Activated naive CD8-positive, alpha-beta T cell treated with anti-CD3 and anti-CD28 coated beads for 36 hours (primary cell): Measurements from ENCODE around the gene PTPN7. TPM values are rescaled to one million over a fixed set of nuclear protein-coding genes. Genes with fewer than 3 reads are reported as not detected.
"Not testable (repeated sequence)": the region's sequence is repeated elsewhere in the genome, so short reads cannot be mapped to it uniquely, and the experiment has no call there.

Experiments used
- DNase-seq: peaks from one replicate; pipeline ENCODE4 v3.0.0; 2021
- H3K27ac Mint-ChIP-seq: one replicate; pipeline ENCODE4 v1.8.0; 2022; ENCODE audit warnings: mild to moderate bottlenecking, moderate library complexity, mixed read lengths
- H3K27me3 Mint-ChIP-seq: one replicate; pipeline ENCODE4 v1.8.0; 2022; ENCODE audit warnings: mild to moderate bottlenecking, mixed read lengths
- H3K36me3 Mint-ChIP-seq: one replicate; pipeline ENCODE4 v1.8.0; 2021; ENCODE audit warnings: mild to moderate bottlenecking, mixed read lengths
- H3K4me1 Mint-ChIP-seq: one replicate; pipeline ENCODE4 v1.8.0; 2021; ENCODE audit warnings: mixed read lengths
- H3K4me3 Mint-ChIP-seq: one replicate; pipeline ENCODE4 v1.8.0; 2022; ENCODE audit warnings: mild to moderate bottlenecking, moderate library complexity, mixed read lengths
- H3K9me3 Mint-ChIP-seq: one replicate; pipeline ENCODE4 v1.8.0; 2022; ENCODE audit warnings: mixed read lengths
- total RNA-seq, 2 experiments: library from RNA; stranded (reverse); gene quantifications; one replicate each; pipeline ENCODE4 v1.2.3, GENCODE V29; 2021

The PTPN7 gene
- total RNA-seq, 2 experiments from 2014 or later = 317 to 329 TPM

DNA sequence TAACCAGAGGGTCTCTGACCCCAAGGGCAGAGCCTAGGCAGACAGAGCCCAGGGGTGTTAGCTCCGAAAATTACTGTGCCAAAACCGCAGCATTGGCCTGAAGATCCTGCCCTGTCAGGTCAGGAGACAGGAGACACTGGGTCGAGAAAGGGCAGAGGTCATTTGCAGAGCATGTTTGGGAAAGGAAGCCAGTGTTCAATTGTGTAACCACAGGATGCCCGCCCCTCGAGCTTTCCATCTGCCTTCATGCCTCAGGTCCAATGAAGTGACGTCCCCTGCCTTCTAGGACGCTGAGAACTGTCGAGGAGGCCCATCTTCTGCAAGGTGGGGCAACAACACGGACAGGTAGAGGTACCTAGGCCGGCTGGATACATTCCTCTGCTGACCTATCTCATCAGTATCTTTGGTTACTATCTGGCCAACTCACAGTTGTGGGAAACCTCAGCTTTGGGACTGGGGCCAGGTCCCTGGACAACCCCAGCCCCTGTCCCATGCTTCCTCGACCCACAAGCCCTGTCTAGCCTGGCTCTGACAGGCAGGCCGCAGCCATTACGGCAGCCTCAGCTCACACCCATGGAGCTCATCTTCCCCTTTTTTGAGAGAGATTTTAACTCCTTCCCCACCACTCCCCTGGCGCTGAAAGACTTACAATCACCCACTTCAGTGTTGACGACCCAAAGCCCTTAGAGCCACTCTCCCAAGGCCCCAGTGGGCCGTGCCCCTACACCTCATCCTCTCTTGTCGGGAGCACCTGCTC lies 17.2 kb downstream of the PTPN7 start:
- no peaks in the 10 kb centered on the region for H3K9me3 Mint-ChIP-seq
- H3K4me1 Mint-ChIP-seq = peaks cover 32% of the 10 kb centered on the region
- H3K36me3 Mint-ChIP-seq = peaks cover 12% of the 10 kb centered on the region
- peak; percentile 21 for DNase-seq
- H3K27me3 Mint-ChIP-seq = no peaks in the 10 kb centered on the region
- H3K4me3 Mint-ChIP-seq = peak overlapping the region; percentile 94
- H3K27ac Mint-ChIP-seq = peak overlapping the region; percentile 91

DNA sequence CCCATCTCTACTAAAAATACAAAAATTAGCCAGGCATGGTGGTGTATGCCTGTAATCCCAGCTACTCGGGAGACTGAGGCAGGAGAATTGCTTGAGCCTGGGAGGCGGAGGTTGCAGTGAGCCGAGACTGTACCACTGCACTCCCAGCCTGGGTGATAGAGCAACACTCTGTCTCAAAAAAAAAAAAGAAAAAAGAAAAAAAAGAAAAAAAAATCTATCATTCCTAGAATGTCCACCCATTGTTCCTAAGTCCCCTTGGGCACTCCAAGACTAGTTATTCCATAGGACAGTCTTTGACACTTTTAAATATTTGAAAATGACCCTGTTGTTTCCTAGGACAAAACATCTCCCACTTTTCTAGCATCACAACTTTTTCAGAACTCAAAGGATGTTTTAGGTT lies 18.9 kb downstream of the PTPN7 start:
- not testable (repeated sequence) for H3K27ac Mint-ChIP-seq, H3K4me3 Mint-ChIP-seq, H3K27me3 Mint-ChIP-seq, H3K36me3 Mint-ChIP-seq, DNase-seq, H3K9me3 Mint-ChIP-seq
- H3K4me1 Mint-ChIP-seq = peaks cover 32% of the 10 kb centered on the region

DNA sequence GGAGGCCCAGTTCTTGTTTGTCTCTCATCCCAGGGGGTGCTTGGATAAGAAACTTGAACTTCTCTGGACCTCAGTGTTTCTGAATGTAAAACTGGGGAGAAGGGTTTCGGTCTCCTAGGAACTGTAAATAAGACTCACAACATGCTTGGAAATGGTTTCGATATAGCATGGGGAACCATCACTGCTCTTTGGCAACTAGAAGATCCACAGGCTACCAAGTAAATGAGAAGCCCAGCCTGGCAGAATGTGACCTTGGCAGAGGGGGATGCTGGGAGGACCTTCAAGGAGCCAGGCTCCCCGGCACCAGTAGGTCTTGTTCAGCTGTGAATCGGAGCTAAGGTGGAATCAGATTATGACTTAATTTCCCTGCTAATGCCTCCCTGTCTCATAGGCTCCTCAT lies 19.6 kb downstream of the PTPN7 start:
- no peak overlapping the region for H3K27ac Mint-ChIP-seq
- no peak for DNase-seq
- peaks cover 7% of the 10 kb centered on the region for H3K36me3 Mint-ChIP-seq
- peaks cover 32% of the 10 kb centered on the region for H3K4me1 Mint-ChIP-seq
- H3K4me3 Mint-ChIP-seq = no peak overlapping the region
- H3K9me3 Mint-ChIP-seq = no peaks in the 10 kb centered on the region
- H3K27me3 Mint-ChIP-seq = no peaks in the 10 kb centered on the region

DNA sequence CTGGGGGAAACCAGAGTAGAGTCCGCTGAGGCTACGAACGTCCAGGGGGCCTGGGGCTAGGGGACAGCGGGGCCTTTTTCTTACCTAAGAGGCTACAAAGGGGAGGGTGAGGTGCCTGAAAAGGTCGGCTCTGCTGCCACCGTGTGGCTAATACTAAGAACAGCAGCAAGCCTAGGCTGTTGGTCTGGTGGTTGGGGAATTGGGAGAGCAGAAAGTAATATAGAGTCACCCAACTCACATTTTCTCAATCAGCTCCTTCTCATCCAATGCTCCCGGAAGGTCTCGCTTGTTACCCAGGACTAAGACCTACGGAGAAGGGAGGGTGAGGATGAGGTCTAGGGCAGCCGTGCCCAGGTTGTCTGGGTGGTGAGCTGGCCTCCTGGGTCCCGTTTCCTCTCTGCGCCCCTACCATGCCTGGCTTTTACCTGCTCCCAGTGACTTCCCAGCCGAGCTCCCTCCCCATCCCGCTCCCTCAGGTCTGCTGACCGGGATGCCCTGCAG lies 25.1 kb downstream of the PTPN7 start:
- Mint-ChIP-seq H3K27me3 (no peaks in the 10 kb centered on the region), H3K4me3 (no peak overlapping the region), H3K9me3 (no peaks in the 10 kb centered on the region), H3K36me3 (no peaks in the 10 kb centered on the region), H3K4me1 (no peaks in the 10 kb centered on the region), H3K27ac (no peak overlapping the region)
- DNase-seq = peak; percentile 39

DNA sequence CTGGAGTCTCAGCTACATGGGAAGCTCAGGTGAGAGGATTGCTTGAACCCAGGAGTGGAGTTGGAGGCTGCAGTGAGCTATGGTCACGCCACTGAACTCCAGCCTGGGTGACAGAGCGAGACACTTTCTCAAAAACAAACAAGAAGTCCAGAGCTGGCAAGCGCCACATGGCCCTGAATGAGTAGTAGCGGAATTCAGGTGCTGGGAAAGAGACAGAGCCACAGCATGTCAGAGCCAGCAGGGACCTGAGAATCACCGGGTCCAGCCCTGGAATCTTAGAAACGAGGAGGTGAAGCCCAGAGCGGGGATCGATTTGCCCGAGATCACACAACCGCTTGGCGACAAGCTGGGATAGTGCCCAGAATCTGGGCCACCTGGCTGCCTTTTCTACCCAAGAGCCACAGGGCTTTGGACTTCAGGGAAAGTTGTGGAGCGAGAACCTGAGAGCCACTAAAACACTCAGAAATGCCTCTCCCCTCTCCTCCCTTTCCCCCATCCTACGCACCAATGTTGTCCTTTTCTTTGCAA lies 25.7 kb downstream of the PTPN7 start:
- no peak for DNase-seq
- Mint-ChIP-seq H3K4me1 (no peaks in the 10 kb centered on the region), H3K27ac (no peak overlapping the region), H3K4me3 (no peak overlapping the region), H3K9me3 (no peaks in the 10 kb centered on the region), H3K36me3 (no peaks in the 10 kb centered on the region), H3K27me3 (no peaks in the 10 kb centered on the region)

- H3K4me1 Mint-ChIP-seq = no peaks in the 10 kb centered on the region
- no peaks in the 10 kb centered on the region for H3K9me3 Mint-ChIP-seq
- no peak overlapping the region for H3K27ac Mint-ChIP-seq
- no peaks in the 10 kb centered on the region for H3K36me3 Mint-ChIP-seq
- no peak for DNase-seq
- H3K27me3 Mint-ChIP-seq = no peaks in the 10 kb centered on the region
- no peak overlapping the region for H3K4me3 Mint-ChIP-seq
These were observed 26.4 kb downstream of the PTPN7 start for GRCh38 chr1:202133989-202134388.

DNA sequence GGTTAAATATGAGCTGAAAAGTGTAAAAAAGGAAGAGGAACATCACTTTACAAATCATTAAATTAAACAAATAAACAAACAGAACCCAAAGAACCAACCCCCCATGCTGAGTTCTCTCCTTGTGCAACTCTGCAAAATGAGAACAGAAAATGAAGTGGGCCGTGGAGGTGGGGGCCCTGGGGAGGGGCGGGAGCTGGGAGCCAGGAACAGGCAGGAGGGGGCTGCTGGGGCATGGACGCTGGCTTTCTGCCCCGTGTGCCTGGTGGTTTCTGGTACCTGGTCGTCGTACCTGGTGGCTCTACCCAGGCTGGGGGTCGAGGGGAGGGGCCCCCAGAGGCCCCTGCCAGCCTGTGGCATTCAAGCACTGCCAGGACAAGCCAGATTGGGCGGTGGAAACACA lies 26.9 kb downstream of the PTPN7 start:
- H3K4me1 Mint-ChIP-seq = no peaks in the 10 kb centered on the region
- H3K27ac Mint-ChIP-seq = no peak overlapping the region
- no peaks in the 10 kb centered on the region for H3K36me3 Mint-ChIP-seq
- no peaks in the 10 kb centered on the region for H3K9me3 Mint-ChIP-seq
- no peak overlapping the region for H3K4me3 Mint-ChIP-seq
- DNase-seq = no peak
- no peaks in the 10 kb centered on the region for H3K27me3 Mint-ChIP-seq

GRCh38 chr1:202133001-202133400 lies 27.4 kb downstream of the PTPN7 start:
- Mint-ChIP-seq H3K4me3 (no peak overlapping the region), H3K4me1 (no peaks in the 10 kb centered on the region), H3K36me3 (no peaks in the 10 kb centered on the region), H3K27ac (no peak overlapping the region), H3K27me3 (no peaks in the 10 kb centered on the region), H3K9me3 (no peaks in the 10 kb centered on the region)
- DNase-seq = no peak

DNA sequence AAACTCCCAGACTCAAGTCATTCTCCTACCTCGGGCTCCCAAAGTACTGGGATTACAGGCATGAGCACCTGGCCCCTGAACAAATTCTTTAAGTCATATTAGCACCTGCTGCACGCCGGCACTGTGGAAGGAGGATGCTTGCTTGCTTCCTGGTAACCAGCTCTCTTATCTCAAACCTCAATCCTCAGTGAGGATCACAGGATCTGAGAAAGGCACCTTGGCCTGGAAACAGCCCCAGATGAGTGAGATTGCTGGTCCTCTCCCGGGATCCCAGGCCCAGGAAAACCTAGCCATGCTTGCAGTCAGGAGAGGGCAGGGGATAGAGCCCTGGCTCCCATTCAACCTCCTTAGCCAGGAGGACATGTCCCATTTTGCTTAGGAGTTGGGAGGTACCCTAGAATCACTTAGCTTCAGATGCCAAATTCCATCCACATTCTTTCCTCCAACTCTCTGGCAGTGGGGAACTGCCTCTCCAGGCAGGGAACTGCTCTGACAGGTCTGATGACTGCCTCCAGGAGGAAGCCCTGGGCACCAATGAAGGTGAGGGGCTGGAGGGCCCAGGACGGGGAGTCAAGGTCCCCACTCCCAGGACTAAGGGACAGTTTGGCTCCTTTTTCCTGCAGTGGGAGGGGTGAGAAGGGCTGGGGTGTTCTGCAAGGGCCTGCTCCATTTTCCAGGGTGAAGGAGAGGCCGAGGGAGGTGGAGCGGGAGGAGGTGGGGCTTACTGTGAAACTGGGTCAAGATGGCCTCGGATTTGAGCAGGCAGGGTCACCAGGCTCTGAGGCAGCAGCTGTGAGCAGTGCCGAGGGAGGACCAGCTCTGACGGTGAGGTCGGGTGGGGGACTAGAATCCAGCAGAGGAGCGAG lies 28.2 kb downstream of the PTPN7 start:
- no peaks in the 10 kb centered on the region for H3K36me3 Mint-ChIP-seq
- DNase-seq = no peak
- H3K9me3 Mint-ChIP-seq = no peaks in the 10 kb centered on the region
- H3K27ac Mint-ChIP-seq = no peak overlapping the region
- no peaks in the 10 kb centered on the region for H3K27me3 Mint-ChIP-seq
- no peaks in the 10 kb centered on the region for H3K4me1 Mint-ChIP-seq
- no peak overlapping the region for H3K4me3 Mint-ChIP-seq

GRCh38 chr1:202130816-202131522 lies 29.4 kb downstream of the PTPN7 start:
- Mint-ChIP-seq H3K4me3 (no peak overlapping the region), H3K27me3 (no peaks in the 10 kb centered on the region), H3K4me1 (no peaks in the 10 kb centered on the region), H3K36me3 (no peaks in the 10 kb centered on the region), H3K9me3 (no peaks in the 10 kb centered on the region), H3K27ac (no peak overlapping the region)
- DNase-seq = no peak

- H3K4me1 Mint-ChIP-seq = no peaks in the 10 kb centered on the region
- no peaks in the 10 kb centered on the region for H3K36me3 Mint-ChIP-seq
- H3K27me3 Mint-ChIP-seq = no peaks in the 10 kb centered on the region
- H3K9me3 Mint-ChIP-seq = no peaks in the 10 kb centered on the region
- no peak for DNase-seq
- H3K4me3 Mint-ChIP-seq = no peak overlapping the region
- no peak overlapping the region for H3K27ac Mint-ChIP-seq
These were observed 30.1 kb downstream of the PTPN7 start for GRCh38 chr1:202130297-202130721.

- no peak overlapping the region for H3K27ac Mint-ChIP-seq
- H3K36me3 Mint-ChIP-seq = no peaks in the 10 kb centered on the region
- H3K27me3 Mint-ChIP-seq = no peaks in the 10 kb centered on the region
- H3K9me3 Mint-ChIP-seq = no peaks in the 10 kb centered on the region
- DNase-seq = no peak
- H3K4me1 Mint-ChIP-seq = no peaks in the 10 kb centered on the region
- H3K4me3 Mint-ChIP-seq = no peak overlapping the region
These were observed 30.7 kb downstream of the PTPN7 start for GRCh38 chr1:202129453-202130296.

GRCh38 chr1:202127836-202128622 lies 32.4 kb downstream of the PTPN7 start:
- Mint-ChIP-seq H3K27ac (no peak overlapping the region), H3K27me3 (no peaks in the 10 kb centered on the region), H3K36me3 (no peaks in the 10 kb centered on the region), H3K9me3 (no peaks in the 10 kb centered on the region), H3K4me3 (no peak overlapping the region), H3K4me1 (no peaks in the 10 kb centered on the region)
- no peak for DNase-seq

DNA sequence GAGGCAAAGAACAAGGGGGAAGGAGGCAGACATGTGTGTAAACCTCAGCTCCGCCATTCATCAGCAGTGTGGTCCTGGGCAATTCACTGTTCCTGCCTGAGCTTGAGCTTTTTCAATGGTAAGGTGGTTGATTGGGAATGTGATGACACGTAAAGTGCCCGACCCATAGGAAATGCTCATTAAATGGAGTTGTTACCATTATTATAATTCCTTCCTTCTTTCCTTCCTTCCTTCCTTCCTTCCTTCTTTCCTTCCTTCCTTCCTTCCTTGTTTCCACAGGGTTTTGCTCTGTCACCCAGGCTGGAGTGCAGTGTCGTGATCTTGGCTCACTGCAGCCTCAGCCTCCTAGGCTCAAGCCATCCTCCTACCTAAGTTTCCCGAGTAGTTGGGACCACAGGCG lies 33.3 kb downstream of the PTPN7 start:
- H3K9me3 Mint-ChIP-seq = no peaks in the 10 kb centered on the region

More for the DNA sequence above, 33.3 kb downstream of the PTPN7 start:
- H3K4me1 Mint-ChIP-seq = no peaks in the 10 kb centered on the region
- no peak overlapping the region for H3K4me3 Mint-ChIP-seq
- no peak for DNase-seq
- no peaks in the 10 kb centered on the region for H3K27me3 Mint-ChIP-seq
- no peaks in the 10 kb centered on the region for H3K36me3 Mint-ChIP-seq
- no peak overlapping the region for H3K27ac Mint-ChIP-seq
